GM18511 (cell line): Measurements from ENCODE around the gene KCNF1.
A peak's percentile ranks its signal among the peaks of the same experiment; 100 is the strongest.

Source experiments
- ATAC-seq: cut with Tn5 transposase; IDR thresholded peaks from one replicate; pipeline ENCODE4 v1.9.1; 2021; ENCODE audit warnings: mild to moderate bottlenecking, moderate library complexity; ENCODE audit not compliant: unreplicated experiment

The KCNF1 gene, protein sequence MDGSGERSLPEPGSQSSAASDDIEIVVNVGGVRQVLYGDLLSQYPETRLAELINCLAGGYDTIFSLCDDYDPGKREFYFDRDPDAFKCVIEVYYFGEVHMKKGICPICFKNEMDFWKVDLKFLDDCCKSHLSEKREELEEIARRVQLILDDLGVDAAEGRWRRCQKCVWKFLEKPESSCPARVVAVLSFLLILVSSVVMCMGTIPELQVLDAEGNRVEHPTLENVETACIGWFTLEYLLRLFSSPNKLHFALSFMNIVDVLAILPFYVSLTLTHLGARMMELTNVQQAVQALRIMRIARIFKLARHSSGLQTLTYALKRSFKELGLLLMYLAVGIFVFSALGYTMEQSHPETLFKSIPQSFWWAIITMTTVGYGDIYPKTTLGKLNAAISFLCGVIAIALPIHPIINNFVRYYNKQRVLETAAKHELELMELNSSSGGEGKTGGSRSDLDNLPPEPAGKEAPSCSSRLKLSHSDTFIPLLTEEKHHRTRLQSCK

DNA sequence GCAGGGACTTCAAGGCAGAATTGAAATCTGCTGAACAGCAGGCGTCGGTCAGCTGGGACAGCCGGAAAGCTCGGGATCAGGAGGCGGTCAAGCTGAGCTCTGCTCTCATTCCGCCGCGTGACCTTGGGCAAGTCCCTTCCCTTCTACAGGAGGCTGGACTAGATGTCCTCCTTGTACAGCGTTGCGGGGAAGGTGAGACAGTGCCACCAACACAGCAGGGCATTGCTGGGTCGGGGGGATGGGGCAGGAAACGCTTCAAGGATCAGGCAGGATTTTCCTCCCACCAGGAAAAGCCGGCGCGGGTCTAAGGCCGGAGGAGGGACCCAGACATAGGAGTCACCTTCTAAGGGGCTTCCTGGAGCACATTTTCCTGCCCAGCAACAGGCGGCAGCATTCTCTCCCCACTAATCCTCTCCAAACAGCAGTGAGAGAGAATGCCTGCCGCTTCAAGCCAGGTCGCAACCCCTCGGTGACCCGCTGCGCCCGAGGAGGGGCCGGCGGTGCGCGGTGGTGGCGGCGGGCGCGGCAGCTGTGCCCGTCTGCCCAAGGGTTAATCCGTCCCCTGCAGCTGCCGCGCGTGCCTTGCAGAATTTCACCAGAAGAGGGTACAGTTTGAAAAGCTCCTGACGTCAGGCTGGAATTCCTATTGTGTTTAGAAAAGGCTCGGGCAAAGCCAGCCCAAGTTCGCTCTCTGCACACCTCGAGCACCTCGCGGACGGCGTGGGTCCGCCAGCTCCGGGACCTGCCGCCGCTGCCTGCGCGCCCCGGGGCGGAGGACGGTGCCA lies at the start of gene KCNF1:
Gene KCNF1, plus strand, starts transcription at position 644 of the 785 bp plus-strand sequence. CDS start 493 bp downstream, outside the sequence.
- no peak for ATAC-seq

DNA sequence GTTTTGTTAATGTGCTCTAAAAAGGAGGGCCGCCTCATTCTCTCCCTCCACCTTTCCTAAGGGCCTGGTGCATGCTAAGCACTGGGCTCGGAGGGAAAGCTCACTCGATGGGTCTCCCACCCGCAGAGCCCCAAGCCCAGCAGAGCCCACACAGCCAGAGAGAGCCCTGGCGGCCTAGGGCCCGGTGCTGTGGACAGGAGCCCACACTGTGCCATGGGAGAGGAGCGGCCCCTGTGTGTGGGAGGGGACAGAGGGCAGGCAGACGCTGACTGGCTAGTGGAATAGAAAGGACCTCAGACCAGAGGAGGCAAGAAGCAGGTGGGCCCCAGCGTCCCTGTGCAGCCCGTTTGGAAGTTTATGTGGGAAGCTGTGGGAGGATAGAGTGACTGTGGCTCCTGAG lies 49.4 kb upstream of the KCNF1 start:
- no peak for ATAC-seq

DNA sequence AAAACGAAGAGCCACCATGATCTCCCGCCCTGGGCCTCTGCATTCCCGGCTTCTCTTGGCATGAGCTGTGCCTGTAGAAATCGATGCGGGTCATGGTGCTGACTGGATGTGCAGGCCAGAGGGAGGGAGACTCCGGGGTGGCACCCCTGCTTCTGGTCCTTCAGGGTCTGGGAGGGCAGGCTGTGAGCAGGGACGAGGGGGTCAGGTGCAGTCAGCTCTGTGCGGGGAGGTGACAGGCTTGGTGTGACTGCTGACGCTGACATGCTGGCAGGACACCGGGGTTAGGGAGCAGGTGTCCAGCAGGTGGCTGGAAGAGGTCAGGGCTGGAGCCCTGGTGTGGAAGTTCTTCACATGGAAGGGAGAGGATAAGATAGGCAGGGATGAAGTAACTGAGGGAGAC lies 48.7 kb upstream of the KCNF1 start:
- ATAC-seq, result no peak

DNA sequence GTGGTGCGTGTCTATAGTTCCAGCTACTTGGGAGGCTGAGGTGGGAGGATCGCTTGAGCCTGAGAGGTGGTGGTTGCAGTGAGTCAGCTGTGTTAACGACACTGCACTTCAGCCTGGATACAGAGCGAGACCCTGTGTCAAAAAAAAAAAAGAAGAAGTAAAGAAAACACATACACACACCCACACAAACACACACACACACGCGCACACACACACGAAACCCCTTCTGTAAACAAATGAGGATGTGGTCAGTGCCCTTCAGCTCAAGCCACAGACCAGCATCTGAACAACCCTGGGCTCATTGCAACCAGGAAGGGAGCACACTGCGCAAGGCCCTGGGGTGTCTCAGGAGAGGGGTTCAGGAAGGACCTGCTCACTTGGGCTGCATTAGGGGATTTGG lies 47.9 kb upstream of the KCNF1 start:
- ATAC-seq, result peak; percentile 78

DNA sequence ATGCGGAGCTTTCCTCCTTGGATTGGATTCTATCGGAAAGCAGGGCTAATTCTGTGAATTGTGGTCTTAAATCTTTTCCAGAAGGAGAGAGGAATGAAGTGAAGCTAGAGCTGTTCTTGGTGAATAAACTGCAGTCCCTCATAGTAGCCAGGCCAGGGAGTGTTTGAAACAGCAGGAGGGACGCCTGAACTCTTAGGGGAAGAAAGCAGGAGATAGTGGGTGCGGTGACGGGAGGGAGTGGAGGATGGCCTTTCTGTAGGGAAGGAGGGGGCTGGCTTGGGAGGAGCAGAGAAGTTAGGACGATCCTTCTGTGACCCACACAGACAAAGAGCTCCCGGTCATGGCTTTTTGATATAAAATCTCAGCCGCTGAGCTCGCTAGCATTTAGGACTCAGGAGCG lies 47.5 kb upstream of the KCNF1 start:
- no peak for ATAC-seq

DNA sequence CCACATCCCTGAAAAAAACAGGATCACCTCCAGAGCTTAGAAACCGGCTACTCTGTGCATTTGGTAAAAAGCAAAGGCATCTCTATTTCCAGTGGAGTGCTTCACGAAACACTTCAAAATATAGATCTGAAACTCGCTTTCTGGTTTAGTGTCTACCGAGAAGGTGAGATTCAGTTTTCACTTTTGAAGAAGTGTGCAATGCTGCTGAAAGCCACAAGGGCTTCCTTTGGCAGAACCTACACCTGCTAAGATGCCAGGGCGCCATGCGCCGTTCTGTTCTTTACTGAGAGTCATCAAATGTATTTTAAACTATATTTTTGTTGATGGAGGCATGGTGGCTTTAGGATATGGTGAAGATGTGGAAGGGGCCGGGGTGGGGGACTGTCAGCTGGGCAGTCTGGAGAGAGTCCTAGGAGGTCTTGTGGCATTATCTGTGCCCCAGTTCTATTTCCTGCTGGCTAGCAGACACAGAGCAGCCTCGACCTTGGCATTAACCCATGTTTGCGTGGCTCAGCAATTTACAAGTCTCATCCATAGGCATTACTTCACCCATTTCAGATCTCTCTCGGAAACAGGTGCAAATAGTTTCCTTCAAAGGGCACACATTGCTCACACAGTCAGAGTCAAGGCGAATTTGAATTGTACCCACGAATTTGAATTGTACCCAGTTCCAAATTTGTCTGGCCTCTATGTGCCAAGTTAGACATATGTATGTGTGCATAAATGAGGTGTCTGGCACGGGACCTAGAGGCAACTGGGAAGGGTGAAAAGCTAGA lies 46.7 kb upstream of the KCNF1 start:
- ATAC-seq, result peak; percentile 90

DNA sequence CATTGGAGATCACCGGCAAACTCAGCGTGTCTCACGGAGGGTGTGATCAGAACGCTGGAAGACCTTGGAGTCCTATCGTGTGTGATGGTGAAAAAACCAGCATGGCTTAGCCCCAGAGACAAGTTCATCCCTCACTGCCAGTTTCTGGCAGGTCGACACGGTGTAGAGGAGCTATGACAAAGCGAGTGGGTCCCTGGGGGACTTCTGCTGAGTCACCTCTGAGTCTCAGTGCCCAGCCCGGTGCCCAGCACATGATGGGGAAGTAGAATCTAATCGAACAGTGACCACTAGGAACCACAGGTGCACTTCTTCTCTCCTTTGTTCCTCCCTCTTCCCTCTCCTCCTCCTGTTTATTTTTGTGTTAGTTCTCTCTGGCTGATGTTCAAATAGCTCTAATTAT lies 45.9 kb upstream of the KCNF1 start:
- ATAC-seq, result no peak

DNA sequence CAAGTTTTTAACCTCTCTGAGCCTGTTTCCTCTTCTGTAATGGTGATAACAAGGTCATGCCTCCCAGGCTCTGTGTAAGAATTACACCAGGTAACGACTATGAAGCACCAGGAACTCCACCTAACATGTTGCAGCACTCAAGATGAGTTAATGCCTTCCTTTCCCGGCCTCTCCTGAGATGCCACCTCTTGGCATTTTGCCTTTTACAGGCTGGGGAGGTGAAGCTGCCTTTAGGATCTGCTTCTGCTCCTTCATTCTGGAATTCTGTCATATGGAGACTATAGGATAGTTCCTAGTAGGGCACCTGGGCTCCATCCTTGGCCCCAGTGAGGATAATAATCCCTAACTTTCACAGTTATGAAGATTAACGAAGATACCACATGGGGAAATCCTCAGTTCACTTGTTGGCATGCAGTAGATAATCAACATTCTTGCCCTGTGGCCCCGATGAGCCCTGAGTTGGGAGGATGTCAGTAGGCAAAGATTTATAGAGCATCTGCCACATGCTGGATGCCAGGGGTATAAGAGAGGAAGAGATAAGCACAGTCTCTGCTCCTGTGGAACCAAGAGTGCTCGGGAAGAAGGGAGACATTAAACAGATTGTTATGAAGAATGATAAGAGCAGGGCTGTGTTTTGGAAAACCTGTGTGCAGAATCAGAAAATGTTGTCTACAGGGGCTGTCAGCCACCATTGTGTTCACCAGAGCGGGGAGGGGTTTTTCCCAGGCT lies 43.9 kb upstream of the KCNF1 start:
- ATAC-seq, result no peak

DNA sequence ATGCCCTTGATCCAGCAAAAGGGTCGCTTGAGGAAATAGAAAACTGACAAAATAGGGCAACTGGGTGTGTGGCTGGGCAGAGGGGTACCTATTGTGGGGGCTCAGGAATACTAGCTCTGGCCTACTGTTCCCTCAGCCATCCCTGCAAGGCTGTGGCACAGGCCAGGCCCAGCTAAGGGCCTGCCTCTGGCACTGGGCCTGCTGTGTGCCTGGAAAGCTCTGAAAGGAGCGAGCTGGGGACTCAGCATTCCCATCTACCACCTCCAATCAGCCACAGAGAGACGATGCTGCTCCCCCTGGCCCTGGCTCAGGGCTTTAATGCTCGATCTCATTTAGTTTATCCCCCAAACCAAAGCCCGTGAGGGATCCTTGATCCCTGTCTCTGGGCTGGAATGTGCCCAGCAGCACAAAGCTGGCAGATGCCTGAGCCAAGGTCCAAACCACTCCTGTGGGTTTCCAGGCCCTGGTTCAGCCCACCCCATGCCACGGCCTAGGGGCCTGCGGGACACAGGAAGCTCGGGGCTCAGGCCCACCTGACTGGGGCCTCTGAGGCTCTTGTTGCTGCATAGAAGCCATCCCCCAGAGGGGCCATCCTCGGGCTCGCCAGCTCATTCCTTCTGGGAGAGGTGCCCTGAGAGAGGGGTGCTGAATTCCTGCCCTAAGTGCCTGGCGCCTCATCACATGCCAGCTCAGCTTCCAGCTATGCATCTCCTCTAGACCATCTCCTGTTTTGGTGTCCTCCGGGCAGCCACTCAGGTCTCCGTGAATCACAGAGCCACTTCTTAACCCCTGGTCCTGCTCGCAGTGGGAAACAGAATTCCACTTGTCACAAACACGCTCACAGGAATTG lies 43.0 kb upstream of the KCNF1 start:
- ATAC-seq, result no peak

DNA sequence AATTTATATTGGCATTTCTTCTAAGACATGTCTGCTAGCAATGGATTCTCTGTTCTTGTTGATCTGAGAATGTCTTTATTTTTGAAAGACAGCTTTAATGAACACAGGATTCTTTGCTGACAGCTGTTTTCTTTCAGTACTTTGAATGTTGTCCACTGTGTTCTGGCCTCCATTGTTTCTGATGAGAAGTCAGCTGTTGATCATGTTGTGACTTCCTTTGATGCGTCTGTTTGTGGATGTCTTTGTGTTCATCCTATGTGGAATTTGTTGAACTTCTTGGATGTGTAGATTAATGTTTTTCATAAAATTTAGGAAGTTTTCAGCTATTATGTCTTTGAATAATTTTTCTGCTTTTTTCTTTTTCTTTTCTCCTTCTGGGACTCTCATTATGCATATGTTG lies 39.8 kb upstream of the KCNF1 start:
- ATAC-seq, result no peak

DNA sequence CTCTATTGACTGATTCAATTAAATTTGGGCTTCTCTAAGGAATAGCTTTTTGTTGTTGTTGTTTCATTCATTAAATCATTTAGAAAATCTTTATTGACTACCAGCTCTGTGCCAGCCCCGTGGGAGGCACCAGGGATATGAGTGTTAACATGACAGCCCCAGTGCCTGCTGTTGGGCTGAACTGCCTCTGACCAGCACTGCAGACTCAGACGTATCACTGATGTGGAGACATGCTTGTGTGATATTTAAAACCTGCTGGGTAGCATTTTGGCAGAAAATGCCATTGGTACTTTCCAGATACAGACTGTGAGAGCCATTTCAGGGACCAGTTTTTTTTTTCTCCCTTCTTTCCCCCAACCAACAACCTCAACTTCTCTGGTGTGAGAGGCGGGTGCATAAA lies 38.6 kb upstream of the KCNF1 start:
- ATAC-seq, result no peak

DNA sequence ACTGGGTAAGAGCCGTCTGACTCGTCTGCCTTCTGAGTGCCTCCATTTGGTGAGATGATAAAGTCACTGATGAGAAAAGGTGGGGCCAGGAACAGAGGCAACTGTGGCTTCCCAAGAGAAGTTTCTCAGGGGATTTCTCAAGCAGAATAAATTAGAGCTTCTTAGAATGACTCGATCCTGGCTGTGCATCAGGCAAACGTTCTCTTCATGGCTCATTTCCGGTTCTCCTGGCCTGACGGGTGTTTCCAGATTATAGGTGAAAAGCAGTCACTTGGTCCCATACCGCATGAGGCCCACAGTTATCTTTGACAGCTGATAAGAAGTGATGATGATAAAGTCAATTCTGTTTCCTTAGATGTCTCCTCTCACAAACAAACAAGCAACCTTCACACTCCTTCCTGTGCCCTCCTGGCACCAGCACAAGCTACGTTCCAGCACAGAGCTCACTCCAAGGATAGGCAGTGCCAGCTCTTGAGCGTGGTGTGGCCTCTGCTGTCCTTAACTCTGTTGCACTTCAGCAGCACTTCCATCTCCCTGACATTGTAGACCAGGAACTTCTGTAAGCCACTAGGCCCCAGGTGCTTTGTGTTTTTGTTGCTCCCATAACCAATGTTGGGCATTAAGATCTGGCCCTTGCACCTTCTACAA lies 37.8 kb upstream of the KCNF1 start:
- no peak for ATAC-seq

DNA sequence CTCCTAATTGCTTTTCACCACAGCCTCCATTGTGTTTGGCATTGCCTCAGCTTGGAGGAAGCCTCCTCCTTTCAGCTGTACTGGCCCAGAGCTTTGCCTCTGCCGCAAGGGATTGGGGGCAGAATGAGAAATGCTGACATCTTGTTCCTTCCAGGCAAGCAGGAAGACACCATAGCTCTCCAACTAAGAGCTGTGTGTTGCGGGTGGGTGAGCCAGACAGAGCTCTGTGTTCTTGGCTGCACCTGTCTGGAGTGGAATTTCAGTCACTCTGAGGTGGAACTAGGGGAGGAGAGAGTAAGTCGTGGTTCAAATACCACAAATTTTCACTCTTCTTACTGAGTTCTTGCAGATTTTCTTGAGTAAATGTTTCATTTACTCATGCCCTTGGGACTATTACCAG lies 36.6 kb upstream of the KCNF1 start:
- ATAC-seq, result no peak

DNA sequence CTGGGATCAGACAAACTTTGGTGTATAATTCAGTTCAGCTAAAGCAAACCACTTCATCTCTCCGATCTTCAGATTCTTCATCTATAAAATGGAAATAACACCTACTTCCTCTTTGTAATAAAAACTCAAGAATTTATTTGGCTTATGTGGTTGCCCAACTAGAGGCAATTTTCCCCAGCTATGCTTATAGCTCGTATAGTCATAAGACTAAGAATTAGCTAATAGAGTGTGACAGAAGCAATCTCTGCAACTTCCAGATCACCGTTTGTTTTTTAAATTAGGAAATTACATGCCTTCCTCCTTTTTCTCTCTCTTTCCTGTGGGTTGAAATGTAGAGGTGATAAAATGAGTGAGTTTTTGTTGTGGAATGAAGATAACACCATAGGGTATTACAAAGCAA lies 35.3 kb upstream of the KCNF1 start:
- ATAC-seq, result no peak

DNA sequence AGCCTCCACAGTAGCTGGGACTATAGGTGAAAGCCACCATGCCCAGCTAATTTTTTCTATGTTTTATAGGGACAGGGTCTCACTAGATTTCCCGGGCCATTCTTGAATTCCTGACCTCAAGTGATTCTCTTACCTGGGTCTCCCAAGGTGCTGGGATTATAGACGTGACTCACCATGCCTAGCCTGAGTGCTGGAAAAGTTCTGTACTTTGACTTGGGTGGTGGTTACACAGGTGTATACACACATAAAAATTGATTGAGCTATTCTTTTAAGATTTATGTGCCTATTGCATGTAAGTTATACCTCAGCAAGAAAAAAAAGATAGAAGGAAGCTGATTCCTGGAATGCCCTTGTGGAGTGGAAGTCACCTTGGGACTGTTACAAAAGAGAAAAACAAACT lies 34.8 kb upstream of the KCNF1 start:
- no peak for ATAC-seq

DNA sequence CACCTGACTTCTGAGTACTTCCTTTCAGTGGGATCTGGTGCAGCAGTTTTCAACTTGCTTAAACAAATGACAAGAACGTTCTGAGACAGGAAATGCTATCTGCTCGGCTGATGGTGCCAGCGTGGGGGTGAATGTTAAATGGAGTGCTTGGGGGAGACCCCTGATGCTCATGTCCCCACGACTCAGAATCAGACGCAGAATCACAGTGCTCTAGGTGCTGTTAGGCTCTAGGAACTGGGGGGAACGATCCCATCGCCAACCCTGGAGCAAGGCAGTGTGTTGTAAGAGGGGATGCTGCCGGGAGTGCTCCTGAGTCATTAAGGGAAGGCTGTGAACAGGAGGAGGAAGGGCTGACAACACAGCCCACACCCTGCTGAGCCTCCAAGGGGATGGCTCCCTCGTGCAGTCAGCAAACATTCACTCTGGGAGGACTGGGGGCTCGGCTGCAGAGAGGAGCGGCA lies 34.1 kb upstream of the KCNF1 start:
- ATAC-seq, result no peak

DNA sequence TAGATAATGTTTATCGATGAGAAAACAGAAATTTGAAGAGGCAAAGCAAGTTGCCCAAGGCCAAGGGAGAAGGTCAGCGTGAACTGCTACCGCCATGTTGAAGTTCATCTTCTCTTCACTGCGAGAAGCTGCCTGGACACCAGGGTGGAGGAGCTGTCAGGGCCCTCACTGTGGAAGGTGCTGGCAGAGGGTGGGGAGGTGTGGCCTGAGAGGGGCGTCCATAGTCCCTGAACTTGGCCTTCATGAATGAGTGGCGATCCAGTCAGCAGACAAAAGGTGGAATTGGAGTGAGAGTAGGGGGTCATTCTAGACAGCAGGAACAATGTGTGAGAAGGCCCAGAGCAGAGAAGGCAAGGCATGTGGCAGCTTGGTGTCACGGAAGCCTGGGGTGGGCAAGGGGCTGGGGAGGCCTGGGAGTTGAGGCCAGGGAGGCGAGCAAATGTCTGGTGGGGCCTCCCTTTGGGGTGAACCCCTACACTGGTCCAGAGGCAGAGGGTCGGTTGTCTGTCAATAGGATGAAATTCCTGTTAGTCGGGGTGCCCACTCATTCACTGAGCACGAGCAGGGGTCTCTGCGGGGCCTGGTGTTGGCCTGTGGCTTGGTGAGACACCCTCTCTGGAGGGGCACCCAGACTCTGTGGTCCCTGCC lies 33.3 kb upstream of the KCNF1 start:
- no peak for ATAC-seq

DNA sequence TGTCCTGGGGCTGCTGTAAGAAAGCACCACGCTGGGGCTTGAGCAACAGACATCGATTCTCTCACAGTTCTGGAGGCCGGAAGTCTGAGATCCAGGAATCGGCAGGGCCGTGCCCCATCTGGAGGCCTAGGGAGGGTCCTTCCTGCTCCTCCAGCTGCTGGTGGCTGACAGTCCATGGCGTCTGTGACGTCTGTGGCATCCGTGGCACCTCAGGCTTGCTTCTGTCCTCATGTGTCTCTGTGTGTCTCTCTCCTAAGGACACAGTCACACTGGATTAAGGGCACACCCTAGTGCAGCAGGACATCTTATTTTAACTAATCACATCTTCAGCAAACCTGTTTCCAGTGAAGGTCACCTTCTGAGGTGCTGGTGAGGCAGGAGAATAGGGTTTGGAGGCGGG lies 32.6 kb upstream of the KCNF1 start:
- no peak for ATAC-seq
